GM12874 (cell line): Measurements from ENCODE around the gene ASIC1.

Experiments
- CTCF ChIP-seq: IDR thresholded peaks from 2 replicates; pipeline ENCODE4 v1.5.1; 2011; ENCODE audit warnings: low read depth, mild to moderate bottlenecking, control low read depth, low read length, moderate library complexity; ENCODE audit not compliant: insufficient read depth

The ASIC1 gene

GRCh38 chr12:50026691-50027090, 30.7 kb upstream of the ASIC1 start:
- no peak for TF ChIP-seq CTCF

GRCh38 chr12:50032515-50032853, 24.9 kb upstream of the ASIC1 start:
- TF ChIP-seq CTCF, result no peak

DNA sequence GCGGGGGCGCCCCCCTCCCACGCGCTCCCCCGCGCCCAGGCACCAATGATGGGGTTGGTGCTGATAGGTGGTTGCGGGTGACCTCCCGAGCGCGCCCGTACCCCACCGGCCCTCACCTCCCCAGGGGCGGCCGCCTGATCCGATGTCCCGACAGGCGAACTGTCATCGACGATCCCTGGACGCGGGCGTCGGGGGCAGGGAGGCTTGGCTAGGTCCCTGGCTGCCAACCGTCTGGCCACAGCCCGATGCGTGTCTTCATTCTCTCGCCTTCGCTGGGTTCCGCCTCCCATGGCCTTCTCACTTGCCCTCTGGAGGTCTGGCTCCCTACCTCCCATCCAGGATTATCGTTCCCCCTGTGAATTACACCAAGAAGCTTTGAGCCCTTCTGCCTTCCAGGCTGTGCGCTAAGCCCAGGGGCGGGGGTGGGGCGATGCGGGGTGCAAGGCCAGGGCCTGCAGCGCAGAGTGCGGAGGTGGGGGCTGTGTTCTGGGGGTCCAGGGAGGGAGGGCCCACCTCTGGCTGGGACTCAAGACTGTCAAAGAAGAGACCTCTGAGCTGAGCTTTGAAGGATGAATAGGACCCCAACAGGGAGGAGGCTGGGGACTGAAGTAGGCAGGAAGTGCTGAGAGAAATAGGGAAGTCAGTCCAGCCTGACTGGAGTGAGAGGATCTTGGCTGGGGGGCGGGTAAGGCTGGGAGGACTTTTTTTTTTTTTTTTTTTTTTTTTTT, 24.4 kb upstream of the ASIC1 start:
- TF ChIP-seq CTCF, result no peak

DNA sequence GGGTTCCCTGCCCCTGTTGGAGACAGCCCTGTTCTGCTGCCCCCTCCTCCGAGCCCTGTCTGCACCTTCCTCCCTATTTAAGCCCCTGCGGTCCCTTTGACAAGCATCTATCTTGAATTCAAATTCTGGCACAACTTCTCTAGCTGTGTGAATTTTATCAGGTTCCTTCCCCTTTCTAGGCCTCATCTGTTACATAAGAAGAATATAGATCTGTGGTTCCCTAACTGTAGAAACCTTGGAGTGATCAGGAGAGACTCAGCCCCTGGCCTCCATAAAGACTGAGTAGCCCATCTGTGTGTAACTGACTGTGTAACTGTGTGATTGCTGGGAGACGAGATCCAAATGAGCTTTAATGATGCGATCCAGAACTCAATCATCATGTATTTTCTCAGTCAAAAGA, 19.1 kb upstream of the ASIC1 start:
- TF ChIP-seq CTCF, result no peak

GRCh38 chr12:50039151-50039835, 18.1 kb upstream of the ASIC1 start:
- peak; percentile 91 for TF ChIP-seq CTCF

DNA sequence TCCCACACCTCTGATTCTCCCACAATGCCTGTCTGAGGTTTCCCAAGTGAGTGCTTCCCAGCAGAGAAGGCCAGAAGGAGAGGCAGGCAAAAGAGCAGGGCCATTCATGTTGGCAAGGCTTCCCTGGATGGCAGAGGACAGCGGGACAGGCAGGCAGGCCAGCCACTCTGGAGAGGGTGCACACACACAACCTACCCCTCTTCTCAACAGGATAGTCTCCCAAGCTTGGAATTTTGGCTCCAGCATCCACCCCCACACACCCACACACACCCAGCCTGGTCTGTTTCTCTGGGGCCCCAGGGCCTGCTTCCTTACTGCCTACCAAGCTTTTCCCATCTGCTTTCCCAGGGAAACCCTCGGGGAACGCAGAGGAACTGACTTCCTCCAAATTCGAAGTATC, 16.7 kb upstream of the ASIC1 start:
- no peak for TF ChIP-seq CTCF

- no peak for TF ChIP-seq CTCF
Observed at GRCh38 chr12:50041062-50041860, 16.1 kb upstream of the ASIC1 start.
